Fibroblast of peridontal ligament (primary cell): ENCODE measurements around the gene NDC1.
"Not testable (repeated sequence)": the region's sequence is repeated elsewhere in the genome, so short reads cannot be mapped to it uniquely, and the experiment has no call there.

Experiments used
- DNase-seq: peaks from one replicate; pipeline ENCODE4 v3.0.0-alpha.2; 2010; ENCODE audit errors: extremely low read depth

The NDC1 gene

GRCh38 chr1:53837924-53838653, at the start of gene NDC1:
TSS of gene NDC1 (minus strand) at chr1:53838296. CDS start at chr1:53838261, 35 bp downstream.
- peak; percentile 95 for DNase-seq

GRCh38 chr1:53883600-53883999, 45.5 kb upstream of the NDC1 start:
- DNase-seq = not testable (repeated sequence)

GRCh38 chr1:53881853-53882252, 43.8 kb upstream of the NDC1 start:
- not testable (repeated sequence) for DNase-seq

- DNase-seq = peak; percentile 78
Measured at GRCh38 chr1:53878492-53879105, 40.5 kb upstream of the NDC1 start.

GRCh38 chr1:53875150-53875549, 37.1 kb upstream of the NDC1 start:
- not testable (repeated sequence) for DNase-seq

- no peak for DNase-seq
Measured at GRCh38 chr1:53871773-53872484, 33.8 kb upstream of the NDC1 start.

- peak; percentile 16 for DNase-seq
Measured at GRCh38 chr1:53871221-53871620, 33.1 kb upstream of the NDC1 start.

GRCh38 chr1:53869454-53870117, 31.5 kb upstream of the NDC1 start:
- DNase-seq = no peak

- no peak for DNase-seq
Measured at GRCh38 chr1:53868565-53868964, 30.5 kb upstream of the NDC1 start.

- no peak for DNase-seq
Measured at GRCh38 chr1:53862507-53862906, 24.4 kb upstream of the NDC1 start.

GRCh38 chr1:53860967-53861411, 22.9 kb upstream of the NDC1 start:
- peak; percentile 60 for DNase-seq

- DNase-seq = no peak
Measured at GRCh38 chr1:53851571-53852285, 13.6 kb upstream of the NDC1 start.

- no peak for DNase-seq
Measured at GRCh38 chr1:53850082-53850673, 12.1 kb upstream of the NDC1 start.

GRCh38 chr1:53847980-53848379, 9.9 kb upstream of the NDC1 start:
- DNase-seq = peak; percentile 21

GRCh38 chr1:53842347-53842746, 4.3 kb upstream of the NDC1 start:
- DNase-seq = no peak

GRCh38 chr1:53838654-53838974, 518 bp upstream of the NDC1 start:
- no peak for DNase-seq

- DNase-seq = no peak
Measured at GRCh38 chr1:53837646-53837923, 511 bp downstream of the NDC1 start.

GRCh38 chr1:53835491-53835890, 2.6 kb downstream of the NDC1 start:
- DNase-seq = peak; percentile 12

- no peak for DNase-seq
Measured at GRCh38 chr1:53834776-53835175, 3.3 kb downstream of the NDC1 start.

- no peak for DNase-seq
Measured at GRCh38 chr1:53833393-53833792, 4.7 kb downstream of the NDC1 start.

GRCh38 chr1:53826367-53826766, 11.7 kb downstream of the NDC1 start:
- peak; percentile 51 for DNase-seq

- DNase-seq = no peak
Measured at GRCh38 chr1:53825306-53825705, 12.8 kb downstream of the NDC1 start.
